A549 (cell line): ENCODE data around the gene TEX53. TPM values are rescaled to one million over a fixed set of nuclear protein-coding genes. Genes with fewer than 3 reads are reported as not detected.

Experiments used
- ATAC-seq, 2 experiments: fragments of 200-7000 bp in 1 of 2; fragments of >200 bp in 1 of 2; cut with Nextera tagmentation in 1 of 2; cut with Tn5 transposase in 1 of 2; 3 replicates each; pipeline versions ENCODE4 v1.8.0 to v1.9.1; 2018 to 2020; ENCODE audit warnings: mild to moderate bottlenecking in 1 of 2, moderate library complexity in 1 of 2
- CTCF ChIA-PET: fragments of 300-600 bp; sonication (Branson Sonifier 250); formaldehyde crosslinking; extraction: SDS; loops from one replicate; lab custom pipeline; 2021; ENCODE audit warnings: antibody characterized with exemption, inconsistent platforms; lab: Yijun Ruan, JAX
- POLR2A ChIA-PET: fragments of 350-600 bp; formaldehyde crosslinking; extraction: SDS; loops from one replicate; lab custom pipeline; 2021; ENCODE audit warnings: antibody characterized with exemption, inconsistent platforms; lab: Yijun Ruan, JAX
- DNase-seq, 2 experiments: peaks; one replicate each; pipeline versions ENCODE4 v3.0.0 to v3.0.0-alpha.2; 2011 to 2016; ENCODE audit warnings: low read depth in 1 of 2, low spot score in 1 of 2
- FAIRE-seq: peaks from 2 replicates; lab custom pipeline; 2011; peaks lifted over from hg19 to GRCh38; lab: Jason Lieb, UNC
- H3K27ac ChIP-seq, 2 experiments: fragments of >200 bp; sonication (Bioruptor Twin); formaldehyde crosslinking; 3 replicates each; pipeline ENCODE4 v1.5.1; 2016 to 2017
- H3K4me1 ChIP-seq: fragments of >200 bp; sonication (Bioruptor Twin); formaldehyde crosslinking; 3 replicates; pipeline ENCODE4 v1.6.1; 2016
- H3K4me2 ChIP-seq: fragments of >200 bp; sonication (Bioruptor Twin); formaldehyde crosslinking; 3 replicates; pipeline ENCODE4 v1.6.1; 2016
- H3K4me3 ChIP-seq: fragments of >200 bp; sonication (Bioruptor Twin); formaldehyde crosslinking; 3 replicates; pipeline ENCODE4 v1.5.1; 2016
- H3K9me3 ChIP-seq: fragments of >200 bp; sonication (Bioruptor Twin); formaldehyde crosslinking; 3 replicates; pipeline ENCODE4 v1.6.1; 2016
- BHLHE40 ChIP-seq: IDR thresholded peaks from 2 replicates; pipeline ENCODE4 v1.6.1; 2012; ENCODE audit warnings: low read depth, low read length, inconsistent platforms
- CHD4 ChIP-seq: fragments of 200-600 bp; sonication (generic); IDR thresholded peaks from 2 replicates; pipeline ENCODE4 v1.6.1; 2016; ENCODE audit warnings: antibody characterized with exemption, mild to moderate bottlenecking, borderline replicate concordance
- CTCF ChIP-seq: fragments of >200 bp; sonication (Bioruptor Twin); formaldehyde crosslinking; IDR thresholded peaks from 3 replicates; pipeline ENCODE4 v1.5.1; 2016
- E2F6 ChIP-seq: IDR thresholded peaks from 2 replicates; pipeline ENCODE4 v1.6.1; 2012; ENCODE audit warnings: low read depth, borderline replicate concordance
- EHMT2 ChIP-seq: fragments of 200-600 bp; sonication (generic); IDR thresholded peaks from 2 replicates; pipeline ENCODE4 v1.6.1; 2016; ENCODE audit warnings: antibody characterized with exemption, low read depth, mild to moderate bottlenecking, moderate library complexity
- ELK1 ChIP-seq: fragments of 150-350 bp; IDR thresholded peaks from 2 replicates; pipeline ENCODE4 v1.6.1; 2014; ENCODE audit warnings: low read depth, mild to moderate bottlenecking, low read length
- ESRRA ChIP-seq: fragments of 150-350 bp; IDR thresholded peaks from 2 replicates; pipeline ENCODE4 v1.6.1; 2014; ENCODE audit warnings: mild to moderate bottlenecking, low read length, borderline replicate concordance
- FOXS1 ChIP-seq: fragments of 250-450 bp; sonication (Bioruptor Pico); IDR thresholded peaks from 2 replicates; pipeline ENCODE4 v1.5.0; 2020; ENCODE audit warnings: mild to moderate bottlenecking, moderate library complexity
- GATA3 ChIP-seq: IDR thresholded peaks from 2 replicates; pipeline ENCODE4 v1.6.1; 2012; ENCODE audit warnings: borderline replicate concordance
- HDAC2 ChIP-seq: fragments of 200-600 bp; sonication (generic); IDR thresholded peaks from 2 replicates; pipeline ENCODE4 v1.6.1; 2016
- HES2 ChIP-seq: fragments of >200 bp; sonication (Bioruptor Twin); formaldehyde crosslinking; IDR thresholded peaks from 2 replicates; pipeline ENCODE4 v1.6.1; 2016
- HOXB13 ChIP-seq: fragments of 250-450 bp; sonication (Bioruptor Pico); IDR thresholded peaks from 2 replicates; pipeline ENCODE4 v1.5.0; 2020; ENCODE audit warnings: low read depth, mild to moderate bottlenecking, moderate library complexity
- HOXB5 ChIP-seq: fragments of 250-450 bp; sonication (Bioruptor Pico); IDR thresholded peaks from 2 replicates; pipeline ENCODE4 v1.5.0; 2020; ENCODE audit warnings: mild to moderate bottlenecking, moderate library complexity
- JUN ChIP-seq, 2 experiments: fragments of >200 bp; sonication (Bioruptor Twin); formaldehyde crosslinking; IDR thresholded peaks; 2 replicates in 1 of 2; 3 replicates in 1 of 2; pipeline ENCODE4 v1.6.1; 2016 to 2017
- JUNB ChIP-seq: fragments of >200 bp; sonication (Bioruptor Twin); formaldehyde crosslinking; IDR thresholded peaks from 2 replicates; pipeline ENCODE4 v1.6.1; 2016
- KDM1A ChIP-seq: fragments of 200-600 bp; sonication (generic); IDR thresholded peaks from 2 replicates; pipeline ENCODE4 v1.6.1; 2016; ENCODE audit warnings: low read depth, mild to moderate bottlenecking
- MYC ChIP-seq: IDR thresholded peaks from 2 replicates; pipeline ENCODE4 v1.6.1; 2012; ENCODE audit warnings: mild to moderate bottlenecking, inconsistent platforms, low read length, improper control_type of control experiment, borderline replicate concordance
- POLR2A ChIP-seq: IDR thresholded peaks from 2 replicates; pipeline ENCODE4 v1.6.1; 2012; ENCODE audit warnings: mild to moderate bottlenecking, low read length
- RARB ChIP-seq: fragments of 250-450 bp; sonication (Bioruptor Pico); IDR thresholded peaks from 2 replicates; pipeline ENCODE4 v1.8.0; 2021; ENCODE audit warnings: mild to moderate bottlenecking, moderate library complexity
- RCOR1 ChIP-seq: fragments of 150-350 bp; IDR thresholded peaks from 2 replicates; pipeline ENCODE4 v1.6.1; 2014; ENCODE audit warnings: antibody characterized with exemption, low read length, low read depth
- REST ChIP-seq: fragments of 200-600 bp; sonication (generic); IDR thresholded peaks from 2 replicates; pipeline ENCODE4 v1.6.1; 2016; ENCODE audit warnings: antibody characterized with exemption, mild to moderate bottlenecking, moderate library complexity
- SMC3 ChIP-seq: fragments of >200 bp; sonication (Bioruptor Twin); formaldehyde crosslinking; IDR thresholded peaks from 3 replicates; pipeline ENCODE4 v1.6.1; 2018; ENCODE audit warnings: inconsistent platforms
- TFCP2L1 ChIP-seq: fragments of 250-450 bp; sonication (Bioruptor Pico); IDR thresholded peaks from 2 replicates; pipeline ENCODE4 v1.5.0; 2021; ENCODE audit warnings: mild to moderate bottlenecking
- USF2 ChIP-seq: fragments of 450-650 bp; IDR thresholded peaks from 2 replicates; pipeline ENCODE4 v1.6.1; 2014; ENCODE audit warnings: antibody characterized with exemption
- ZC3H11A ChIP-seq: fragments of 450-650 bp; IDR thresholded peaks from 2 replicates; pipeline ENCODE4 v1.6.1; 2014; ENCODE audit warnings: antibody characterized with exemption, mild to moderate bottlenecking
- ZSCAN20 ChIP-seq: fragments of 250-450 bp; sonication (Bioruptor Pico); IDR thresholded peaks from 2 replicates; pipeline ENCODE4 v1.8.0; 2022; ENCODE audit warnings: mild to moderate bottlenecking, moderate library complexity
- WGBS: methylation state at CpG from one replicate; pipeline ENCODE4 v1.1.6; 2017; ENCODE audit errors: missing lambda C conversion rate; 5-methylcytosine and 5-hydroxymethylcytosine counted together
- polyA plus RNA-seq, 4 experiments: library from polyadenylated mRNA; depleted of rRNA in 3 of 4; stranded (reverse); fragments of >200 nt; fragmentation: RNase III in 1 of 4; extraction: RNeasy Plus Mini Kit Qiagen cat#74134 plus additional on column Dnase treatment in 1 of 4; gene quantifications; 2 replicates in 3 of 4; 3 replicates in 1 of 4; pipeline ENCODE4 v1.2.3, GENCODE V29; 2011 to 2017

TEX53 gene
- polyA plus RNA-seq, 2 of the 4 experiments (the other 2 are of a cell fraction), result not detected

GRCh38 chr9:114689813-114690212 is 32.2 kb upstream of the TEX53 start (continued):
- TF ChIP-seq SMC3 (no peak), ZC3H11A (no peak), BHLHE40 (no peak)

GRCh38 chr9:114688909-114689610 is 31.5 kb upstream of the TEX53 start:
- H3K27ac ChIP-seq, result peak overlapping the region in 1 of 2 experiments; percentile 46; a peak in 2 of 6 replicates
- no peak for ATAC-seq
- CTCF ChIA-PET, result interaction anchor here (0.6 to 12.4 kb wide), 12 partner anchors 9 to 326 kb away, joined by 3 to 108 read pairs (median 4); partner anchors contain the start of gene TEX48
- H3K4me3 ChIP-seq, result no peak overlapping the region
- H3K4me1 ChIP-seq, result peaks cover 31% of the 10 kb centered on the region
- H3K9me3 ChIP-seq, result no peaks in the 10 kb centered on the region
- 82% methylated on average over 3 of the region's 3 CpGs for WGBS
- no peak for TF ChIP-seq JUNB
- no peak for TF ChIP-seq POLR2A
- no peak for TF ChIP-seq HOXB5 (CRISPR knock-in tag)
- no peak for TF ChIP-seq MYC
- TF ChIP-seq RARB (CRISPR knock-in tag), result no peak
- TF ChIP-seq JUN (IDR thresholded peaks at IDR 0.05), result no peak
- no peak for TF ChIP-seq ZC3H11A
- TF ChIP-seq KDM1A, result no peak
- no peak for TF ChIP-seq TFCP2L1 (CRISPR knock-in tag)
- no peak for TF ChIP-seq FOXS1 (CRISPR knock-in tag)
- no peak overlapping the region for H3K4me2 ChIP-seq
- DNase-seq, result no peak
- POLR2A ChIA-PET, result no interaction called here
- FAIRE-seq, result no peak

- H3K9me3 ChIP-seq, result no peaks in the 10 kb centered on the region
- H3K4me3 ChIP-seq, result no peak overlapping the region
- H3K4me2 ChIP-seq, result no peak overlapping the region
- H3K27ac ChIP-seq, result 0 out of 6 replicates have a peak overlapping the region, but pooled peaks of 1 of the 2 experiments have one; percentile 23
- ChIA-PET CTCF (interaction anchor here (0.8 to 2.2 kb wide), 8 partner anchors 15 to 253 kb away, joined by 3 to 5 read pairs (median 3); no protein-coding TSS in a partner anchor), POLR2A (no interaction called here)
- no peak for DNase-seq
- ATAC-seq, result no peak
- FAIRE-seq, result no peak
- H3K4me1 ChIP-seq, result peaks cover 31% of the 10 kb centered on the region
- WGBS, result 88% methylated on average over 4 of the region's 4 CpGs
- no peak for TF ChIP-seq CTCF
- TF ChIP-seq HES2, result no peak
- no peak for TF ChIP-seq REST
- no peak for TF ChIP-seq BHLHE40
- TF ChIP-seq GATA3, result no peak
- TF ChIP-seq HDAC2, result no peak
- no peak for TF ChIP-seq HOXB13 (CRISPR knock-in tag)
- TF ChIP-seq CHD4, result no peak
- no peak for TF ChIP-seq RCOR1
- no peak for TF ChIP-seq ELK1
- TF ChIP-seq SMC3, result no peak
- TF ChIP-seq HOXB5 (CRISPR knock-in tag), result no peak
- TF ChIP-seq USF2, result no peak
- no peak for TF ChIP-seq ESRRA
- no peak for TF ChIP-seq ZSCAN20 (CRISPR knock-in tag)
- no peak for TF ChIP-seq TFCP2L1 (CRISPR knock-in tag)
- no peak for TF ChIP-seq EHMT2
- TF ChIP-seq E2F6, result no peak
Measured at GRCh38 chr9:114688379-114688778, 30.8 kb upstream of the TEX53 start.
